Measurements from ENCODE around the gene ARMC9.

ARMC9 gene

GRCh38 chr2:231203087-231203486 is 4.7 kb downstream of the ARMC9 start:
- no peak for DNase-seq (ENCODE audit: extremely low read depth in 1 of 2, low read depth in 1 of 2)

GRCh38 chr2:231204146-231204545 is 5.7 kb downstream of the ARMC9 start:
- DNase-seq (ENCODE audit: extremely low read depth in 1 of 2, low read depth in 1 of 2), result no peak

DNA sequence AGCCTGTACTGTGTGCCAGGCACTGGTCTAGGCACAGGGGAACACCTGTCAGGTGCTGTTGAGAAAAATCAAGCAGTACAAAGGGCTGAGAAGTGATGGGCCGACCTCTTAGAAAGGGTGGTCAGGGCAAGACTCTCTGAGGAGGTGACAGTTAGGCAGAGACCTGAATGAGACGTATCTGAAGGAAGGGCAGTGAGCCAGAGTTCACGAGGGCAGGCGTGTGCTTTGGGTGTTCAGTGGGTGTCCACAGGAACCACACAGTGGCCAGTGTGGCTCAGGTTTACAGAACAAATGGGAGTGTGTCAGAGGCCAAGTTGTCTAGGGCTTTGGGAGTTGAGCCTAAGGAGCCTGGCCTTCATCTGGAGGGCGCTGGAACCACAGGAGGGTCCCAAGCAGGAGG is 6.2 kb downstream of the ARMC9 start:
- DNase-seq (ENCODE audit: extremely low read depth in 1 of 2, low read depth in 1 of 2), result no peak

DNA sequence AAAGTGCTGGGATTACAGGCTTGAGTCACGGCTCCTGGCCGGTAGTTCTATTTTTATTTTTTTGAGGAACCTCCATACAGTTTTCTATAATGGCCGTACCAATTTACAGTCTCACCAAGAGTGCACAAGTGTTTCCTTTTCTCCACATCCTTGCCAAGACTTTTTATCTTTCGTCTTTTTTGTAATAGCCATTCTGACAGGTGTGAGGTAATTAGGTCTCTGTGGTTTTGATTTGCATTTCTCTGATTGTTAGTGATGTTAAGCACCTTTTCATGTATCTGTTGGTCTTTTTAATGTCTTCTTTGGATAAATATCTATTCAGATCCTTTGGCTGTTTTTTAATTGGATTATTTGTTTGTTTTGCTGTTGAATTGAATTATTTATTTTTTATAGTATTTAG is 9.3 kb downstream of the ARMC9 start:
- no peak for DNase-seq (ENCODE audit: extremely low read depth in 1 of 2, low read depth in 1 of 2)

GRCh38 chr2:231210782-231211181 is 12.4 kb downstream of the ARMC9 start:
- no peak for DNase-seq (ENCODE audit: extremely low read depth in 1 of 2, low read depth in 1 of 2)

- DNase-seq (ENCODE audit: extremely low read depth in 1 of 2, low read depth in 1 of 2), result no peak
These were observed 13.1 kb downstream of the ARMC9 start for GRCh38 chr2:231211486-231211885.

- DNase-seq (ENCODE audit: extremely low read depth in 1 of 2, low read depth in 1 of 2), result no peak
These were observed 14.0 kb downstream of the ARMC9 start for GRCh38 chr2:231212329-231212845.

DNA sequence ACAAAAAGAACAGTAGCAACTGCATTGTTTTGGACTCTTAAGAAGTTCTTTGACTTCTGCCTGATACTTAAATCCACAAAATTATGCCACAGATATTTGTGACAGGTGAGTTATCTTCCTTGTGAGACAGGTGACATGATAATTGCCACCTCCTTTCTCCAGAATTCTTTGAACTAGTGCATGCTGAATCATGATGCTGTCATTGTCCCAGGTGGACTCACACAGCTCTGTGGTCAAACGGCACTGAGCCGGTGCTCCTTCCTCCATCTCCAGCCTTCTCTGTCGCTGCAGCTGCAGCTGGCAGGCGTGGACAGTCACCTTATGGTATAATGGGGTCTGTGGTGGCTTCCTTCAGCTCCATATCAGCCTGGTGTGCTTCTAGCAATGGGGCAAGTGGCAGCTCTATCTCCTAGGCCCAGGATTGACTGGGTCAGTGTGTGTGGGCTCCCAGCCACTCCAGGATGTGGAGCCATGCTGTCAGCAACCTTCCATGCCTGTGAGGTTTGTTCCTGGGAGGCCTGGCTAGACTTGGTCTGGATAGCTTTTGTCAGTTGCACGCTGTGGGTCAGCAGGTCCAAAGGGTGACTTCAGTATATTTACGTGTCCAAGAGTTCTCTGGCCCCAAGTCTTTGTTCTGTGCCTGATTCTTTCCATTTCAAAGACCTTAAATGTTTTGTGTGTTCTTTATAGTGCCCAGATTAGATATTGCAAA is 15.7 kb downstream of the ARMC9 start:
- no peak for DNase-seq (ENCODE audit: extremely low read depth in 1 of 2, low read depth in 1 of 2)

- no peak for DNase-seq (ENCODE audit: extremely low read depth in 1 of 2, low read depth in 1 of 2)
These were observed 19.9 kb downstream of the ARMC9 start for GRCh38 chr2:231218366-231218765.

DNA sequence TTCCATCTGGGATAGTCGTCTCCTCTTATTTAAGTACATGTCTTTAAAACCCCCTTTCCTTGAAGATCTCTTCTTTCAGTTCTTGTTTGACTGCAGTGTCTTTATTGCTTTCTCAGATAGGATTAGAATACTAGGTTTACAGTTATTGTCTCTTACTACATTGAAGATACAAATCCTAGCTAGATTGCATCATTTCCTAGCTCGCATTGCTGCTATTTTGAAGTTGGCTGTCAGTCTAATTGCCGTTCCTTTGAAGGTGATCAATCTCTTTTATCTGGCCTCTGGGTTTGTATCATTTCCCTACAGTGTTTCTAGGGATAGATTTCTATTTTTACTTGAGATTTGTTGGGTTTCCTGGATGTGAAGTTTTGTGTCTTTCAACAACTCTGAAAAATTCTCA is 20.9 kb downstream of the ARMC9 start:
- DNase-seq (ENCODE audit: extremely low read depth in 1 of 2, low read depth in 1 of 2), result no peak

- DNase-seq (ENCODE audit: extremely low read depth in 1 of 2, low read depth in 1 of 2), result no peak
These were observed 23.3 kb downstream of the ARMC9 start for GRCh38 chr2:231221761-231222160.

GRCh38 chr2:231222318-231223000 is 24.0 kb downstream of the ARMC9 start:
- no peak for DNase-seq (ENCODE audit: extremely low read depth in 1 of 2, low read depth in 1 of 2)

DNA sequence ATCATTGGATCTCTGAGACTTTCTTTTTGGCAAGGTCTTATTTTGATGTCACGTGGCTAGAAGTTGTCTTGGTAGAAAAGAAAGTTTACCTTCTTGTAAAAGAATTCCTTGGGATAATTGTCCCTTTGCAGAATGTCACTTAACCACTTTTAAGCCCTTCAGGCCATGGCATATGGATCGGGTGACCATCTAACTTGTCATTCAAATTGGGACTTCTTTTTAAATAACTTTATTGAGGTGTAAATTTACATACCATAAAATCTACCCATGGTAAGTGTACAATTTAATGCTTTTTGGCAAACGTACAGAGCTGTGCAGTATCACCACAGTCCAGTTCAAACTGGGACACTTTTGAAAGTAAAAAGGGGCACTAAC is 24.6 kb downstream of the ARMC9 start:
- DNase-seq (ENCODE audit: extremely low read depth in 1 of 2, low read depth in 1 of 2), result no peak

GRCh38 chr2:231223458-231223976 is 25.1 kb downstream of the ARMC9 start:
- no peak for DNase-seq (ENCODE audit: extremely low read depth in 1 of 2, low read depth in 1 of 2)

DNA sequence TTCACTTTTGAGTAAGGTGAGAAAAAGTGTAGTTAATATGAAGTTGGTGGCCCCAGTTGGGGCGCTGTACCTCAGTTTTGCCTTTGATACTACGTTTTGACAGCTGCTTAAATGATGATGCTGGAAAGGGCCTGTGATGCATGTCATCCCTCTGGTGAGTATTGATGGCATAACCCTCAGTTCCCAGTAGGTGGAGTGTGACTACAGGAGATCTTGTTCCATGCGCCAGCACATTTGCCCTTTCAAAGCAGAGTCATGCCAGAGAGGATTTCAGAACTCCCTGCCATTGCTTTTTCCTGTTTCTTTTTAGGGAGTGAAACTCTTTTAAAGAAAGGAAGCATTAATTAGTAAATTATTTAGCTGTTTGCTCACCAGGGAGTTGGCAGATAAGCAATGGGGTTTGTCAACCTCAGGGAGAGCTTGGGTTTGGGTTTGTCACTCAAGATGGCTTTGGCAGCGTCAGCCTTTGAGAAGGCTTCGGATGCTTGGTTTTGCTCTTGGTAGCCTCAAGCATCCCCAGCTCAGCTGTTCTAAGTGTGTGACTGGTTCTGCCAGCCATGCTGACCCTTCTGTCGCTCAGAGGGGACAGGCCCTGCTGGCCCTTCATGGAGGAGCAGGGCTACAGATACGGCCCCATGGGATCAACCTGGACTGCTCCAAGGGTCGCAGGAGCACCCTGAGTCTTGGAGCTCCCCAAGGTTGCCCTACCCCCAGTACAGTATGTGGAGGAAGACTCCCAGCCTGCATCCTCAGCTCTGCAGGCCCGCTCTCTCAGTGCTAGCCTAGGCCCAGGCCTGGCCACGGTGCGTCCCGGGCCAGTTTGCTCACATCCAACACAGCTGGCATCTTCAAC is 29.1 kb downstream of the ARMC9 start:
- DNase-seq (ENCODE audit: extremely low read depth in 1 of 2, low read depth in 1 of 2), result peak in 1 of 2 donors; percentile 26

DNA sequence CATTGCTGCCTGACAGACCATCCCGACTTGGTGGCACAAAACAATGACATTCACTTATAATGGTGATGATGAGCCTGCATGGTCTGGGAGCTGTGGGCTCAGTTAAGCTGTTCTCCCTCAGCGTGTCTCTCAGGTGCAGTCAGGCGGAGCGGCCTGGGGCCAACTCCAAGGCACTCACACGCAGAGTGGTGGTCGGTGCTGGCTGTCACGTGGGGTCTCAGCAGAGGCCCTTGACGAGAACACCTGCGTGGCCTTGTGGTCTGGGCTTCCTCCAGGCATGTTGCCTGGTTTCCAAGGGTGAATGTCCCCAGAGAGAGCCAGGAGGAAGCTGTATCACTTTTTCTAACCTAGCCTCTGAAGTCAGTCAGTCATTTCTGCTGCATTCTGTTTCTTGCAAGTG is 29.8 kb downstream of the ARMC9 start:
- no peak for DNase-seq (ENCODE audit: extremely low read depth in 1 of 2, low read depth in 1 of 2)

GRCh38 chr2:231228974-231229529 is 30.6 kb downstream of the ARMC9 start:
- no peak for DNase-seq (ENCODE audit: extremely low read depth in 1 of 2, low read depth in 1 of 2)

- no peak for DNase-seq (ENCODE audit: extremely low read depth in 1 of 2, low read depth in 1 of 2)
These were observed 36.8 kb downstream of the ARMC9 start for GRCh38 chr2:231235217-231235616.

- no peak for DNase-seq (ENCODE audit: extremely low read depth in 1 of 2, low read depth in 1 of 2)
These were observed 40.3 kb downstream of the ARMC9 start for GRCh38 chr2:231238689-231239088.

DNA sequence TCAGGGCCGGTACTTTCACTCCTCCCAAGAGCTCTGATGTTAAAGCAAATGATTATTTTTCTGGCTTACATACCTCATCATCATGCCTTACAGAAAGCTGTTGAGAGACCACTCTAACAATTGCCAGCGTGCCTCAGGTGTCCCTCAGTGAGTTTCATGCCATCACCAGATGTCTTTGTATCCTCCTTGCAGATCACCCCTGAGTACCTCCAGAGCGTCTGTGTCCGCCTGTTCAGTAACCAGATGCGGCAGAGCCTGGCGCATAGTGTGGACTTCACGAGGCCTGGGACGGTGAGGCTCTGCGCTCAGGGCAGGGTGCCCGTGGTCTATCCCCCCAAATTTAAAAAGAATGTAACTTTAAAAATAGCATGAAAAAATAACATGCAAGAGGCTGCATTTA is 41.3 kb downstream of the ARMC9 start:
- no peak for DNase-seq (ENCODE audit: extremely low read depth in 1 of 2, low read depth in 1 of 2)
